Hematopoietic multipotent progenitor cell (in vitro differentiated cells): ENCODE data around the gene ERBB2. TPM values are rescaled to one million over a fixed set of nuclear protein-coding genes. Genes with fewer than 3 reads are reported as not detected.
"Not testable (repeated sequence)": the region's sequence is repeated elsewhere in the genome, so short reads cannot be mapped to it uniquely, and the experiment has no call there.

Source experiments
- DNase-seq, 3 donors: peaks; one replicate each; pipeline ENCODE4 v3.0.0-alpha.2; 2011 to 2015; ENCODE audit warnings: low read depth in 2 of 3, low spot score in 2 of 3
- total RNA-seq: library from RNA; depleted of rRNA; stranded (reverse); fragments of >200 nt; gene quantifications from one replicate; pipeline ENCODE4 v1.2.3, GENCODE V29; 2012

The ERBB2 gene
- total RNA-seq, 1 donor = 7.5 TPM

- DNase-seq = no peak
Observed at GRCh38 chr17:39740357-39741111, 40.7 kb downstream of the ERBB2 start.

DNA sequence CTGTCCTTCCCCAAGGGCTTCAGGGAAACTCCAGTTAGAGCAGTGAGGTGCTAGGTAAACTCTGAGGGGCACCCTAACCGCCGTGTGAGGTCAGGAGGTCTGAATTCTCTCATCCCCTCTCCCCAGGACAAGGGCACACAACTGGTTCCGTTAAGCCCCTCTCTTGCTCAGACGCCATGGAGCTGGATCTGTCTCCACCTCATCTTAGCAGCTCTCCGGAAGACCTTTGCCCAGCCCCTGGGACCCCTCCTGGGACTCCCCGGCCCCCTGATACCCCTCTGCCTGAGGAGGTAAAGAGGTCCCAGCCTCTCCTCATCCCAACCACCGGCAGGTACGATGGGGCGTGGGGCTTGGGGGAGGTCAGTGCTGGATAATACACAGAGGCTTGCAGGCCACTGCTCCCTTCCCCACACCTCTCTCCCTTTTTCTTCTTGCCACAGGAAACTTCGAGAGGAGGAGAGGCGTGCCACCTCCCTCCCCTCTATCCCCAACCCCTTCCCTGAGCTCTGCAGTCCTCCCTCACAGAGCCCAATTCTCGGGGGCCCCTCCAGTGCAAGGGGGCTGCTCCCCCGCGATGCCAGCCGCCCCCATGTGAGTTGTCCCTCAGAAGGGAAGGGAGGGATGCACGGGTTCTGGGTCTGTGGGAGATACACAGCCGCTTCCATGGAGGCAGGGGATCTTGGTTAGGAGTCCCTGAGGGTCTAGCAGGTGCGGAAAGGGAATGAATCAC, 42.4 kb downstream of the ERBB2 start:
- DNase-seq = no peak

DNA sequence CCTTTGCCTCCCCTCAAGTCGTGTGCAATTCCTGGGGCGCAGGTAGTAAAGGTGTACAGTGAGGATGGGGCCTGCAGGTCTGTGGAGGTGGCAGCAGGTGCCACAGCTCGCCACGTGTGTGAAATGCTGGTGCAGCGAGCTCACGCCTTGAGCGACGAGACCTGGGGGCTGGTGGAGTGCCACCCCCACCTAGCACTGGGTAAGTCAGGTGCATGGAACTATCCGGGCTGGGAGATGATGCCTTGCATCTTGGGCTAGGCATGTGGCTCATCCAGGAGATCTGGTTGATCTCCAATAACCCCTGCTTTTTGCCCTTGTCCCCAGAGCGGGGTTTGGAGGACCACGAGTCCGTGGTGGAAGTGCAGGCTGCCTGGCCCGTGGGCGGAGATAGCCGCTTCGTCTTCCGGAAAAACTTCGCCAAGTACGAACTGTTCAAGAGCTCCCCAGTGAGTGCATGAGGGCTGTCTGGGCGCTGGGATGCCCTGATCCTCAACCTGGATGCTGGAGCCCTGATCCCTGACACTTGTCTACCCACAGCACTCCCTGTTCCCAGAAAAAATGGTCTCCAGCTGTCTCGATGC, 43.1 kb downstream of the ERBB2 start:
- no peak for DNase-seq

GRCh38 chr17:39744075-39744835, 44.4 kb downstream of the ERBB2 start:
- no peak for DNase-seq

GRCh38 chr17:39744836-39745215, 45.0 kb downstream of the ERBB2 start:
- no peak for DNase-seq

DNA sequence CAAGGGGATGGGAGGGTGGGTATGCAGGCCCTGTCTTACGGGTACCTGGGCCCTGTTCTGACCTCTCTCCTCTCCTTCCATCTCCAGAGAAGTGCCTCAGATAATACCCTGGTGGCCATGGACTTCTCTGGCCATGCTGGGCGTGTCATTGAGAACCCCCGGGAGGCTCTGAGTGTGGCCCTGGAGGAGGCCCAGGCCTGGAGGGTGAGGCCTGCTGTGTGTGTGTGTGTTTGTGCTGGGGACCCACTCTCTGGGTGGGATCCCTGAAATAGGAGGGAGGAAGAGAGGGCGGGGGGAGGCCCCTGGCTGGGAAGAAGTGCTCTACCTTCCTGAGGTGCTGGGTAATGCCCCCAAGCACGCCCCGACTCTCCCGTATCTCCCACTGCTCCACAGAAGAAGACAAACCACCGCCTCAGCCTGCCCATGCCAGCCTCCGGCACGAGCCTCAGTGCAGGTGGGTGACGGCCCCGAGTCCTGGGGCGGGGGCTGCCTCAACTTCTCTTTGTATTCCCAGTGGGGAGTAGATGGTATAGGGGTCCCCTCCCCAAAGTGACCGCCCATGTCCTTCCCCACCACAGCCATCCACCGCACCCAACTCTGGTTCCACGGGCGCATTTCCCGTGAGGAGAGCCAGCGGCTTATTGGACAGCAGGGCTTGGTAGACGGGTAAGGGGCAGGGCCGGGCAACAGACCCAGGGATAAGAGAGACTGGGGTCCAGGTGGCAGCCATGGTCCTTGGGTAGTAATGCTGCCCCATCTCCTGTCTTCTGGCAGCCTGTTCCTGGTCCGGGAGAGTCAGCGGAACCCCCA, 45.7 kb downstream of the ERBB2 start:
- DNase-seq = no peak

DNA sequence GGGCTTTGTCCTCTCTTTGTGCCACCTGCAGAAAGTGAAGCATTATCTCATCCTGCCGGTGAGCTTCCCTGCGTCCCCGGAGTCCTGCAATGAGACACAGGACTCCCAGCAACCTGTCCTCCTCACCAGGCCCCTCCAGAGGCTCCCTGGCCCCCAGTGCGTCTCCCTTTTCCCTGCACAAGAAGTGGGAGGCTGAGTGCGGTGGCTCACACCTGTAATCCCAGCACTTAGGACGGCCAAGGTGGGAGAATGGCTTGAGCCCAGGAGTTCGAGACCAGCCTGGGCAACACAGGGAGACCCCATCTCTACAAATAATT, 46.2 kb downstream of the ERBB2 start:
- DNase-seq = no peak

DNA sequence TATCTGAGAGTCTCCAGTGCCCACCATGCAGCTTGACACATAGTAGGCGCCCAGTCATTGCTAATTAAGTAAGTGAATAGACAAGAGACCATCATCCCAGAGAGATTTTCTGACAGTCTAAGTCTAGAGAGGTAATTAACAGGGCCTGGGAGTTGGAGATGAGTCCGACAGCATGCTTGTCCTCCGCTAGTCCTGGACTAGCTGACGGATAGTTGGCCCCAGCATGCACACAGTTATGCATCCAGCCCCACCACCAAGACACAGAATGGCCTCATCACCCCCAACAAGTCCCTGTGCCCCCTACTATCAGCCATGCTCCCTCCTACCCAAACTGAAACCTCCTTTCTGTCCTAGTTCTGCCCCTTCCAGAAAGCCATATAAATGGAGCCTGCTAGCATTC, 47.9 kb downstream of the ERBB2 start:
- no peak for DNase-seq

DNA sequence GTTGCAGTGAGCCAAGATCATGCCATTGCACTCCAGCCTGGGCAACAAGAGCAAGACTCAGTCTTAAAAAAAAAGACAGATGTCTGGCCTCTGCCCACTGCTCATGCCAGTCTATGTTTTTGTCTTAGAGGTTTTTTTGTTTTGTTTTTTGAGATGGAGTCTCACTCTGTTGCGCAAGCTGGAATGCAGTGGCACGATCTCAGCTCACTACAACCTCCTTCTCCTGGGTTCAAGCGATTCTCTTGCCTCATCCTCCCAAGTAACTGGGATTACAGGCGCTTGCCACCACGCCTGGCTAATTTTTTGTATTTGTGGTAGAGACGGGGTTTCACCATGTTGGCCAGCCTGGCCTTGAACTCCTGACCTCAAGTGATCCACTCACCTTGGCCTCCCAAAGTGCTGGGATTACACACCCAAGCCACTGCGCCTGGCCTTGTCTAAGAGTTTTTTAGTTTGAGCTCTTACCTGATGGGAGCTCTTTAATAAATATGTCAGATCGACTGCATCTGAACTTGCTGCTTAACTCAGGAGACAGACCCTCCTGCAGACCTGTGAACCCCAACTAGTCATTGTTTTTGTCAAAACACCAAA, 48.7 kb downstream of the ERBB2 start:
- DNase-seq = not testable (repeated sequence)

GRCh38 chr17:39750131-39751015, 50.5 kb downstream of the ERBB2 start:
- no peak for DNase-seq

- no peak for DNase-seq
Observed at GRCh38 chr17:39751016-39751543, 51.2 kb downstream of the ERBB2 start.

- DNase-seq = no peak
Observed at GRCh38 chr17:39751637-39752036, 51.8 kb downstream of the ERBB2 start.

- no peak for DNase-seq
Observed at GRCh38 chr17:39752241-39752881, 52.5 kb downstream of the ERBB2 start.

- DNase-seq = peak in 2 of 3 donors; percentile 72 to 83
Observed at GRCh38 chr17:39753514-39754160, 53.8 kb downstream of the ERBB2 start.

DNA sequence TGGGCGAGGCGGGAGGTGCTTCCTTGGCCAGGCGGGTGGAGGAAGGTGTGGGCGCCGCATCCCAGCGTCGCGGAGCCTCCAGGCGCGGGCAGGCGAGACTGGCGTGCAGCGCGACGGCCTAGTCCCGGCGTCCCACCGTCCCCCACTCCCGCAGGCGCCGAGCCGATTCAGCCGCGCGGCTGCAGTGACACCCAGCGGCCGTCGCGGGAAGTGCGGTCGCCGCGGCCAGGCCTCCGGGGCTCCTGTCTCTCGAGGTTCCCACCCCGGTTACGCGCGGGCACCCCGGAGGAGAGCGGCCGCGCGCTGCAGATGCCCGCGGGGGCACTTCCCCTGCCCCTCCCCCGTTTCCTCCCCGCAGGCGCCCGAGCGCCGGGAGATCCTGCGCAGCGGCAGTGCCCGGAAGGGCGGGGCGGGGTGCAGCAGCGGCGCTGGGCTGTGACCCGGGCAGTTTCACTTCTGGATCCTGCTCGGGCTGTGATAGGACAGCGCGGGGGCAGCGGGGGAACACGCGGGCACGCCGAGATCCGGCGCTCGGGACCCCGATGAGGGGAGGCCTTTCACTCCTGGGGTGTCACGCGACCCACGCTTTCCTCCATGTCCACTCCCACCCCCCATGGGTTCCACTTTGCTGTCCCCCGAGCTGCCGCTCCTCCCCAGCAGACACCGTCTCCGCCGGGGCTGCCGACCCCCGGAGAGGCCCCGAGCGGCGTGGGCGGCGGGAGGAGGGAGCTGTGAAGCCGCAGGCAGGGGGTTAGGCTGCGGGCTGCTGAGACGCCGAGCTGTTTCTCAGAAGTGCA, 54.5 kb downstream of the ERBB2 start:
- DNase-seq = peak; percentile 89 to 98 (median 89)

DNA sequence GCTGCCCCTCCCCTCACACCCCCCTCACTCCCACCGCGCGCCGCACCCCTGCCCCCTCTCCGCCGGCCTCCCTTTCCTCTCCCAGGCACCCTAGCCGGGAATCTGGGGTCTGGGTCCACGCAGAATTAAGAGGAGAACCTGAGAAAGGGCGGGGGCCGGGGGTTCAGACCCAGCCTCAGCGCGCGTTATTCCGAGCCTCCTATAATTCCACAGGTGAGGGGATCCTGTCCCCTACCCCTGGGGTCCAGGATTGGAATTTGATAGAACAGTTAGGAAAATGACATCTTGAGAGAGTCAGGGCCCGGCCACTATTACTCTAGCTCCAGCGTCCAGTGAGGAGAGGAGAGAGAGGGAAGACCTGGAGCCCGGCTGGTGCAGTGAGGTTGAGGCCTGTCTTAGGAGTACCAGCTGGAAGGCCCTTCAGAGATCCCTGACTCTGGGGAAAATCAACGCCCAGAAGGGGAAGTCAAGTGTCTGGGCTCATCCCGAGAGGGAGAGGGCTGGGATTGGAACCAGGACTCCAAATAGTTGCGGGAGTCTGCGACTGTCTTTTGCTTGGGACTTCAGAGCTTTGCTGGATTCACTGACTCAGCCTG, 55.2 kb downstream of the ERBB2 start:
- peak in 1 of 3 donors; percentile 10 for DNase-seq
